OCI-LY3 (cell line): Measurements from ENCODE around the gene TLL2.

ENCODE experiments used
- H2AFZ ChIP-seq: fragments of 200-600, 300-600 bp; shearing (Covaris generic); 2 replicates; pipeline ENCODE4 v1.6.0; 2014; ENCODE audit warnings: antibody characterized with exemption, low read depth, low read length
- H3K27ac ChIP-seq: fragments of 200-600, 300-600 bp; sonication (generic); 2 replicates; pipeline ENCODE4 v1.5.1; 2014; ENCODE audit warnings: mild to moderate bottlenecking, low read length, moderate library complexity, mixed read lengths
- H3K27me3 ChIP-seq: fragments of 200-600, 300-600 bp; sonication (generic); 2 replicates; pipeline ENCODE4 v1.6.1; 2014; ENCODE audit warnings: low read depth, low read length, mixed read lengths
- H3K36me3 ChIP-seq: fragments of 200-600, 300-600 bp; sonication (generic); replicated peaks from 2 replicates; pipeline ENCODE3; 2014; ENCODE audit warnings: low read depth, low read length, mixed read lengths
- H3K4me1 ChIP-seq: fragments of 300-600, 200-600 bp; sonication (generic); 2 replicates; pipeline ENCODE4 v1.6.1; 2014; ENCODE audit warnings: low read length, mixed read lengths
- H3K4me2 ChIP-seq: fragments of 200-600, 300-600 bp; sonication (generic); 2 replicates; pipeline ENCODE4 v1.6.1; 2014; ENCODE audit warnings: low read length, mixed read lengths
- H3K4me3 ChIP-seq: fragments of 300-600, 200-600 bp; sonication (generic); 2 replicates; pipeline ENCODE4 v1.5.1; 2014; ENCODE audit warnings: antibody characterized with exemption, mild to moderate bottlenecking, low read length, moderate library complexity
- H3K79me2 ChIP-seq: fragments of 300-600, 200-600 bp; shearing (Covaris generic); 2 replicates; pipeline ENCODE4 v1.6.1; 2014; ENCODE audit warnings: mild to moderate bottlenecking, low read length, mixed read lengths
- H3K9ac ChIP-seq: fragments of 300-600, 200-600 bp; shearing (Covaris generic); 2 replicates; pipeline ENCODE4 v1.6.0; 2014; ENCODE audit warnings: mild to moderate bottlenecking, low read length, moderate library complexity
- H3K9me3 ChIP-seq: fragments of 200-600, 300-600 bp; shearing (Covaris generic); 2 replicates; pipeline ENCODE4 v1.6.1; 2014; ENCODE audit warnings: low read length, mixed read lengths; ENCODE audit not compliant: insufficient read depth
- H4K20me1 ChIP-seq: fragments of 200-600, 300-600 bp; sonication (generic); 2 replicates; pipeline ENCODE4 v1.6.1; 2016; ENCODE audit warnings: low read length, mixed read lengths; ENCODE audit not compliant: insufficient read depth
- EZH2phosphoT487 ChIP-seq: fragments of 200-600 bp; shearing (Covaris generic); IDR thresholded peaks from 2 replicates; pipeline ENCODE4 v1.6.1; 2018; ENCODE audit warnings: antibody characterized with exemption, mixed run types, low read depth
- TF ChIP-seq, protein P1 (sequence below): fragments of 200-600, 300-600 bp; sonication (generic); IDR thresholded peaks from 2 replicates; pipeline ENCODE4 v1.5.1; 2014; ENCODE audit warnings: antibody characterized with exemption, low read length, low read depth

The TLL2 gene

DNA sequence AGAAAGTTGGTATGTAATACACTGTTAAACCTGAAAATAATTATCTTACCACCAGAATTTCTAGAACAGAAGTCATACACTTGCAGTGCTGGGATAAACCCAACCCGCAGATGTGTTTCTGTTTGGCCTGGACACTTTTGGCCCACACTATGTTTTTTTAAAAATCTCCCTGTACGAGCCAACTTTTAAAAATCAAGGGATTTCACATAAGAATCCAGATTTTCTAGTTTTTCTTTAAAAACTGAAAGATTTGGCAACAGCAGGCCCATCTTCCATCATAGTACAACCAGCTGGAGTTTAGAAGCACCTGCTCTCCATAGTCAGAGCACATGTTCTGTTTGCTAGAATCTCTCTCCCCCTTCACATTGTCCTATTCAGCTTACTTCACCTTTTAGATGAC is 74.0 kb downstream of the TLL2 start:
- Histone ChIP-seq H4K20me1 (no peaks in the 10 kb centered on the region), H3K9me3 (no peaks in the 10 kb centered on the region), H3K4me2 (no peak overlapping the region), H3K4me1 (no peaks in the 10 kb centered on the region), H2AFZ (no peak overlapping the region), H3K27ac (no peak overlapping the region), H3K27me3 (no peaks in the 10 kb centered on the region), H3K4me3 (no peak overlapping the region), H3K9ac (no peak overlapping the region), H3K36me3 (no peaks in the 10 kb centered on the region), H3K79me2 (no peaks in the 10 kb centered on the region)
- TF ChIP-seq EZH2phosphoT487, result no peak
- TF ChIP-seq, protein P1, sequence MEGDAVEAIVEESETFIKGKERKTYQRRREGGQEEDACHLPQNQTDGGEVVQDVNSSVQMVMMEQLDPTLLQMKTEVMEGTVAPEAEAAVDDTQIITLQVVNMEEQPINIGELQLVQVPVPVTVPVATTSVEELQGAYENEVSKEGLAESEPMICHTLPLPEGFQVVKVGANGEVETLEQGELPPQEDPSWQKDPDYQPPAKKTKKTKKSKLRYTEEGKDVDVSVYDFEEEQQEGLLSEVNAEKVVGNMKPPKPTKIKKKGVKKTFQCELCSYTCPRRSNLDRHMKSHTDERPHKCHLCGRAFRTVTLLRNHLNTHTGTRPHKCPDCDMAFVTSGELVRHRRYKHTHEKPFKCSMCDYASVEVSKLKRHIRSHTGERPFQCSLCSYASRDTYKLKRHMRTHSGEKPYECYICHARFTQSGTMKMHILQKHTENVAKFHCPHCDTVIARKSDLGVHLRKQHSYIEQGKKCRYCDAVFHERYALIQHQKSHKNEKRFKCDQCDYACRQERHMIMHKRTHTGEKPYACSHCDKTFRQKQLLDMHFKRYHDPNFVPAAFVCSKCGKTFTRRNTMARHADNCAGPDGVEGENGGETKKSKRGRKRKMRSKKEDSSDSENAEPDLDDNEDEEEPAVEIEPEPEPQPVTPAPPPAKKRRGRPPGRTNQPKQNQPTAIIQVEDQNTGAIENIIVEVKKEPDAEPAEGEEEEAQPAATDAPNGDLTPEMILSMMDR, result no peak

DNA sequence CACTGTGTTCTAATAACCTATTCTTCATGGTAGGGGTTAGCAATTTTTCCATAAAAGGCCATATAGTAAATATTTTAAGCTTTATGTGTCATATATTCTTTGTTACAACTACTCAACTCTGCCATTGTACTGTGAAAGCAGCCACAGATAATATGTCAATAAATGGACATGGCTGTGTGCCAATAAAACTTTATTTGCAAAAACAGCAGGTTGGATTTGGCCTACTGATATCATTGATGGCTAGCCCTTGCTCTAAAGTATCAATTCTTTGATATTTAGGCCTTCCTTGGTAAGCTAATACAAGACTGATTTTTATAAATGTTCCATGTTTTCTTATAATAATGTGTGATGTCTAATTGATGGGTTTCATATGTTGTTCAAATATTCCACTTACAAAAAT is 77.7 kb downstream of the TLL2 start:
- no peaks in the 10 kb centered on the region for H3K4me1 ChIP-seq
- H3K4me2 ChIP-seq, result no peak overlapping the region

DNA sequence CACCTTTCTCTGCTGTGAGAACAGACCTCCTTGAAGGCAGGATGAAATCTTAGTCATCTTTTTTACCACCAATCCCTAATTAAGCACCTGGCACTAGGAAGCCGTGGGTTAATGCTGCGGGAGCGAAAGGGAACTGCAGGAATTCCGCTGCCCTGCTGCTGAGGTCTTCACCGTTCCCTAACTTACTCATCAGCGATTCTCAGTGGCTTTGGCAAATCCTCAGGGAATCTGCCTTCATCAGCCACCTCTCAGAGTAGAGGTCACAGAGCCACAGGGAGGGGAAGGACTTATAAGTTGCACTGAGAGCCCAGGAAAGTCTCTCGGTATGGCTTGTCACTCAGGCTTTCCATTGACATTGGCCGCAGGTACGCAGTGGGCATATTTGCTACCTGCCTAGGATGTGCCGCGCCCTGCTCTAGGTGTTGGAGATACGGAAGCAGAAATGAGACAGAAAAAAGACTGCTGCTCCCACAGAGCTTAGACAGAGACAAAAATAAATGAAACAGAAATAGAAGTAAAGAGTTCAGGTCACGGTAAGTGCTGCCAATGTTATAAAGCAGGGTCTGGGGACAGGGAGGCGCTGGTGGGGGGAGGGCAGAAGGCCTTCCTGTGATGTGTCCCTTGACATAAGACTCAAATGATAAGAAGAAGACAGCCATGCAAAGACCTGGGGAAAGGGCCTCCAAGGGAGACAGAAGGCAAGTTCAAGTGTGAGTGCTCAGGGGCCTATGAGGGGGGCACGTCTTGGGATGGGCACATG is 82.3 kb downstream of the TLL2 start:
- Histone ChIP-seq H3K9ac (no peak overlapping the region), H4K20me1 (no peaks in the 10 kb centered on the region), H2AFZ (no peak overlapping the region), H3K36me3 (no peaks in the 10 kb centered on the region), H3K4me3 (no peak overlapping the region), H3K27ac (no peak overlapping the region), H3K79me2 (no peaks in the 10 kb centered on the region), H3K9me3 (no peaks in the 10 kb centered on the region), H3K27me3 (peaks cover 18% of the 10 kb centered on the region), H3K4me2 (no peak overlapping the region), H3K4me1 (peaks cover 6% of the 10 kb centered on the region; the same call in 1 of the 2 replicates)
- TF ChIP-seq, protein P1, result no peak
- no peak for TF ChIP-seq EZH2phosphoT487

More for the DNA sequence above, 77.7 kb downstream of the TLL2 start:
- Histone ChIP-seq H3K4me3 (no peak overlapping the region), H3K79me2 (no peaks in the 10 kb centered on the region), H3K27ac (no peak overlapping the region), H3K27me3 (no peaks in the 10 kb centered on the region), H3K9me3 (no peaks in the 10 kb centered on the region), H3K9ac (no peak overlapping the region), H3K36me3 (no peaks in the 10 kb centered on the region), H4K20me1 (no peaks in the 10 kb centered on the region), H2AFZ (no peak overlapping the region)
- TF ChIP-seq, protein P1, result no peak
- no peak for TF ChIP-seq EZH2phosphoT487

DNA sequence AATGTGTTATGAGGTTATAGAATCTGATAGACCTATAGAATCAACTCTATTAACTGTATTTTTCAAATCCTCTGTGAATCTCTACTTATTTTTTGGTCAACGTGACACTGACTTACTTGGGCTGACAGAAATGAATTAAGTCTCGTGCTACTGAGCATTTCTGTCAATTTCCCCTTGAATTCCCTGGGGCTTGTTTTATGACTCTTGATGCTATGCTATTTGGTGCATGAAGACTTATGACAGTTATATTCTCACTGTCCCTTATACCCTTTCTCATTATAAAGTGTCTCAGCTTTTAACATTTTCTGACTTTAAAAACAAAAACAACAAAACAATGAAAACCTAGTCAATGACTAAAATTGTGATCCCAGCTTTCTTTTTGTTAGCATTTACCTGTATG is 86.4 kb downstream of the TLL2 start:
- H3K9me3 ChIP-seq, result no peaks in the 10 kb centered on the region
- no peak overlapping the region for H3K9ac ChIP-seq
- peaks cover 26% of the 10 kb centered on the region for H3K27me3 ChIP-seq
- peak overlapping the region; percentile 9 for H3K4me2 ChIP-seq
- TF ChIP-seq EZH2phosphoT487, result no peak
- TF ChIP-seq, protein P1, result no peak
- H4K20me1 ChIP-seq, result no peaks in the 10 kb centered on the region
- H3K27ac ChIP-seq, result no peak overlapping the region
- peaks cover 13% of the 10 kb centered on the region for H3K4me1 ChIP-seq
- no peaks in the 10 kb centered on the region for H3K79me2 ChIP-seq
- no peaks in the 10 kb centered on the region for H3K36me3 ChIP-seq
- no peak overlapping the region for H3K4me3 ChIP-seq
- H2AFZ ChIP-seq, result no peak overlapping the region
